GM19238 (cell line): ENCODE results near the gene HADHA.
"Not testable (repeated sequence)": the region's sequence is repeated elsewhere in the genome, so short reads cannot be mapped to it uniquely, and the experiment has no call there.

Experiments
- DNase-seq: peaks from one replicate; pipeline ENCODE4 v3.0.0; 2011; ENCODE audit warnings: low spot score; ENCODE audit not compliant: insufficient read length

Gene HADHA

DNA sequence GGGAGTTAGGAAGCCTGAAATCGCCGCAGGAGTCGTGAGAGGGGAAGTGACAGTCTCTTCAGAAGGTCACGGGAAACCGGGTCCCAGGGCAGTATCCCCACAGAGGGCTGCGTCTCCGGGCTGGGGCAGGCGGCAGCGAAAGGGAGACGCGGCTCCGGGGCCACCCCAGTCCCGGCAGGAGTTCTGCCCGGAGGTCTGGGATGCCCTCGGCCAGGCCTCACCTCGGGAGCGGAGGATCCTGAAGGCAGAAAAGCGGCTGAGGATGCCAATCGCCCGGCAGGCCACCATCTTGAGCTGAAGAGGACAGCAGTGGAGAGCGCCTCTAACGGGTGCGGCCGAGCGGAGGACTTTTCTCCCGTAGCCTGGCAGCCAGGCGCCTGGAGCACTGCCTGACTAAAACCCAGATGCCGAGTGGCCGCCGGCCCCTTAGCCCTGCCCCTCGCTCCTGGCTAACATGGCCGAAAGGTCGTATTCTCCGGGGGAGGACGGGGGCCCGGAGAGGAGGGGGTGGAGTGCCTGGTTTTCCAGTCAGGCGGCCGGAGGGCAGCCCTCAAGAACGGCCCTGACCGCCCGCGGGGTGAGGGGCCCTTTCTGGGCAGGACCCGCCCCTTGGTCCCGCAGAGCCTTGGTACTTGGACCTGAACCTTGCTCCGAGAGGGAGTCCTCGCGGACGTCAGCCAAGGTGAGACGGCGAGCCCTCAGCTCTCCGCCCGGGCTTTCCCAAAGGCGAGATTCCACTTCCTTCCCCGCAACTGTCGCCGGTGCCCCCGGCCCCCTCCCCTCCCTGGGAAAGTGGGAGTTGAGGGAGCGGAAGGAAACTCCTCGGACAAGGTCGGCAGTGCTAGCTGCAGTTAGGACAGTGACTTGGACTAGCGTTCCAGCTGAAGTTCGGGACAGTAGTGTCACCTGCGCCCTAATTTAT is at the start of gene HADHA, which contains the start of gene HADHB:
HADHA (minus strand) TSS at position 324 of the 922 bp plus-strand sequence; CDS start at position 288, 36 bp downstream.
HADHB (plus strand) TSS at position 631 of the 922 bp plus-strand sequence. CDS start 9,316 bp downstream, outside the sequence.
- peak; percentile 56 for DNase-seq

DNA sequence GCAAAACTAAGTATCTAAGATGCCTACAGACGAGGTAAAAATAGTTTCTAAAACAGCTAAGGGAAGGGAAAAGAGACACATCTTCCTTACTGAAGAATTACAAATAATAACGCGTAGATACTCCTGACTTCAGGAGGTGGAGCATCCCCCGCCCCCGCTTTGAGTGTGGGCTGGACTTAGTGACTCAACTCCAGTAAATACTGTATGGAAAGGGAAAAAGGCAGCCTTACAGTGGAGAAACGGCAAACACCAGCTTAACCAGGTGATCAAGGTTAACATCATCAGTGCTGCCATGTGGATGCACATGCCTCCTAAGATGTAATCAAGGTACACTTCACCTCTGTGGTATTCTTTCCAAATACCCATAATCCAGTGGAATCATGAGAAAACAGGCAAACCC is 48.2 kb upstream of the HADHA start:
- DNase-seq, result no peak

DNA sequence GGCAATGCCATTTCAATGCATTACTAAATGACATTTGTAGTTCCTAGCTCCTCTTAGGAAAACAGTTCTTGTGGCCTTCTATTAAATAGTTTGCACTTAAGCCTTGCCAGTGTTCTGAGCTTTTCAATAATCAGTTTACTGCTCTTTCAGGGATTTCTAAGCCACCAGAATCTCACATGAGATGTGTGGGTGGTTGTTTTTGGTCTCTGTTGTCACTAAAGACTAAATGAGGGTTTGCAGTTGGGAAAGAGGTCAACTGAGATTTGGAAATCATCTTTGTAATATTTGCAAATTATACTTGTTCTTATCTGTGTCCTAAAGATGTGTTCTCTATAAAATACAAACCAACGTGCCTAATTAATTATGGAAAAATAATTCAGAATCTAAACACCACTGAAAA is 45.6 kb upstream of the HADHA start:
- DNase-seq, result no peak

DNA sequence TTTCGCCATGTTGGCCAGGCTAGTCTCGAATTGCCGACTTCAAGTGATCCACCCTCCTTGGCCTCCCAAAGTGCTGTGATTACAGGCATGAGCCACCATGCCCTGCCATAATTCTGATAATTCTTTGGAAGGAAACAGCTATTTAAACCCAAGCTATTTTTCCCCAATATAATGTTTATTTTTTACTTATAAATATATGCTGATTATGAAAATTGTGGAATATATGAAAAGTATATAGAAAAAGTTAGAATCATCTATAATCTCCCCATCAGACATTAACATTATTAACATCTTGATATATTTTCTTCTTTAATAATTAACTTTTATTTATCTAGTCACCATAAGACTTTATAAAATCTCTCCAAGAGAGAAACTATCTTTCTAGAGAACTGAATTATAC is 41.5 kb upstream of the HADHA start:
- no peak for DNase-seq

DNA sequence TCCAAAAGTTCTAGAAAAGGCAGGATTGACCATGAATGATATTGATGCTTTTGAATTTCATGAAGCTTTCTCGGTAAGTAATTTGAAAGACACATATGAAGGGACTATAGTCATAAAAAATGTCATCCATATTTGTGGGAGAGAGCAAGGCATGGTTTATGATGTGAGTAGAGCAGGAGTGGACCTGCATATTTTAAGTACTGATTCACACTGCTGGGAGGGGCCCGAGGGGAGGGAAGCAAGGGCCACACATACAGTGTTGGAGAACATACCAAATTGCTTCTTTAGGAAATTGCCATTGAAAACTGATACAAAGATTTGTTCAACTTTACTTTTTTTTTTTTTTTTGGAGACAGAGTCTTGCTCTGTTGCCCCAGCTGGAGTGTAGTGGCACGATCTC is 39.7 kb upstream of the HADHA start:
- no peak for DNase-seq

DNA sequence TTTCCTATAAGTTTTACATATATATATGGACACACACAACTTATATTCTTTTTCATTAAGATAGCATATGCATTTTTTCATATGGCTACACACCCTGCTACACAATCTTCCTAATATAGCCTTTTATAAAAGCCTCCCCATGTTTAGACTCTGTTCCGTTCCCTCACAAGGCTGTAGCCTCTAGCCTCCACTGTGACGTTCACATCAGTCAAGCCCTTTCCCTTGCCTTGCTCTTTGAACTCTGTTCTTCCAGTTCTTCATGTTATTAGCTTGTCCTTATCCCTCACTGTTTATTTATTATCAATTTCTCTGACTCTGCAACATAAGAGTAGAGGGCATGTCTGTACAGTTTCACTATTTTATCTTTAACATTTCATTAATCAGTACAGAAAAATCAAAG is 39.2 kb upstream of the HADHA start:
- no peak for DNase-seq

DNA sequence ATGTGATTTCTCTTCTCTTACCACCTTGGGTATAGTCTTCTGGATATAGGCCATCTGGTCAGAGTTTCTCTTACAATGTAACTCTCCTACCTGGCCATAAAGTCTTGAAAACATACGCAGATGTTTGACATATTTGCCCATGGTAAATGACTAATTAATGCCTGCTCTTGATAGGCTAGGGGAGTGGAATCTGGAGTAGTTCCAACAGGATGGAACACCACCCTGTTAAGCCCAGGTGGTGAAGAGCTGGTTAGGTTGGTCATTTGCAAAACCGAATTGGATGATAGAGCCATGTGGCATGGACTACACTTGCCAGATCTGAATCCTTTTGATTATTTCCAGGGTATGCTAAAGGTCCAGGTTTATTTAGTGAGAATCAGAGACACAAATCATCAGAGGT is 36.8 kb upstream of the HADHA start:
- no peak for DNase-seq

DNA sequence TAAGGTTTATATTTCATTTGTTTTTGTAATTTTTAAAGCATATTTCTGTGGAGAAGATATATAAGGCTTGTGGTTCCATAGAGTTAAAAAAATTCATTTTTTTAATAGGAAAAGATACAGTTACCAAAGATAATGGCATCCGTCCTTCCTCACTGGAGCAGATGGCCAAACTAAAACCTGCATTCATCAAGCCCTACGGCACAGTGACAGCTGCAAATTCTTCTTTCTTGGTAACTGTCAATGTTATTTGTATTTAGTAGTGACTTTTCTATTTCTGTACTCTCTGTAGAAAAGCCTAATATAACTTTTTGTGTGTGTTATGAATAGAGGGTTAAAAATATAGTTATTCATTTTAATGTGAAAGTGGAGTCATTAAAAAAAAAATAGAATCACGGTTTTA is 35.5 kb upstream of the HADHA start:
- no peak for DNase-seq

DNA sequence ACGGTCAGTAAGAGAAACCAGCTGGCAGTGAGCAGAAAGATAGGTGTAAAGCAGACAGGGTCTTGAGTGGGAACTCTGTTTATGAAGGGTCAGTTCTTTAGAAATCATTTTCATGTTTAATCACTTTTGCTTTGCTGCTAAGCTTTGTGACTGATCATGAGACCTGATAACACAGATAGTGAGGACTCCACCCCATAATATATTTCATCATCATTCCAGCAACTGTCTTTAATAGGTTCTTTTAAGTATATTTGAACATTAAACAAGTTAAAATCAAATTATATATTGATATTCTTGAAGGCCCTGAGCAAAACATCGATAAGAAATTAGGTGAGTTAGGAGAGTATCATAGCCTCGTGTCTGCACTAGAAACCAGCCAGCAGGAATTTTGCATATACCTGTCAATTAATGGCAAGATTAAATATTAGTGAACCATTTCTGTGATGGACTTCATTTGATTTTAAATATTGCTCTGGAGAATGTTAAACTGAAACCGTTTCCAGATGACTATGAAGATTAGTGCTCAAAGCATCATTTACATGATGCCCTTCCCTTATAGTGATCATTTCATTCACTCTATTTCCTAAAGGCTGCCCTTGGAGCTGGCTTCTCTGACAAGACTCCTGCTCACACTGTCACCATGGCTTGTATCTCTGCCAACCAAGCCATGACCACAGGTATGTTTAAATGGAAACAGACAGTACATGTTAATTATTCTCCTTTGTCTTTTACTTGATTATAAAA is 32.2 kb upstream of the HADHA start:
- DNase-seq, result no peak

DNA sequence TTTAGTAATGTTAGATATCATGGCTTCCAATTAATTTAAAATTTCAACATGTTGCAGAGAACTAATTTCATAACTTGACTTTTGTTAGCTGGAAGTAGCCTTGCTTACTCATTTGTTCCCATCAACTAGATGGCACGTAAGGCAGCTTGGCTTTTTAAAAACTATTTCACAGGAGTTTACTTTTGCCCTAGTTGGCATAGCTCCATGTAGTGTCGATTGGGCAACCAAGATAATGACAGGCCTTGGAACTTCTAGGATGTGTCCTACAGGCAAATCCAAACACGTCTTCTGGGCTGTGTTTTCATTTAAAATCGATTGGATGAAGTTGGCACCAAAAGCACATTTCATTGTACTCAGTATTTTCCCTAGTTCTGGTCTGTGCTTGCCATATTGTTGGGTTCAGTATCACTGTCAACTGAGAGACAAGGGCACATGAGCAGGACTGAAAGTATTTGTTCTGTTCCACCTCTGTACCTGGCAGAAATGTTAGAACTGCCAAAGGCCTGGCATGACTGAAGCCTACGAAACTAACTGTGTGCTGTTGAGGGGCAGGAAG is 29.7 kb upstream of the HADHA start:
- DNase-seq, result no peak

DNA sequence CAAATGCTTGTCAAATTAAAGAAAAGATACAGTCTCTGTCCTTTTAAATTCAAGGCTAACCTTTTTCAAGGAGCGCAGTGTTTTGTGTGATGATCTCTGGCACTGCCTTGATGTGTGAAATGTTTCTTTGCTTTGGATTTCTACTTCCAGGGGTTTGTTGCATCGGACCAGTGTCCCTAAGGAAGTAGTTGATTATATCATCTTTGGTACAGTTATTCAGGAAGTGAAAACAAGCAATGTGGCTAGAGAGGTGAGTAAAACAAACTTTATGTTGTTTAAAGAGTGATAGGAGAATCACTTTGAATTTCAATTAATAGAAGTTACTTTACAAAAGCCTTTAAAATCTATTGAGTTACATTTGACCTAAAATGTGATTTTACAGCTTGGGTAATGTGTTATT is 29.1 kb upstream of the HADHA start:
- no peak for DNase-seq

DNA sequence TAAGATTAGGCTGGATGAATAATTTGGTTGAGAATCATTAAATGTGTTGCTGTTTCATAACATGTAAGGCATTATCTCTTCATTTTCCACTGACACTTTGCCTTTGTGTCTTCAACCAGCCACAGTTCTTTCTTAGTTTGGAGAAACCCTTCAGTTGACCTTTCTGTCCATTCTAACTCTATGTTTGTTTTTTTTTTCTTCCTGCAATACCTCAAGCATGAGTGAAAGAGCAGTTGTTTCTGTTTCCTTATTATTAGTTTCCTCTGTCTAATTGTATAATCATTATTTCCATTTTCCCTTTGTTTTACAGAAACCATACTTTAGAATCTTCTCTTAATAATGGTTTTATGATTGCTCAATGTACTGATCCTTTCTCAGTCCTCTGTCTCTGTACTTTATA is 25.9 kb upstream of the HADHA start:
- no peak for DNase-seq

DNA sequence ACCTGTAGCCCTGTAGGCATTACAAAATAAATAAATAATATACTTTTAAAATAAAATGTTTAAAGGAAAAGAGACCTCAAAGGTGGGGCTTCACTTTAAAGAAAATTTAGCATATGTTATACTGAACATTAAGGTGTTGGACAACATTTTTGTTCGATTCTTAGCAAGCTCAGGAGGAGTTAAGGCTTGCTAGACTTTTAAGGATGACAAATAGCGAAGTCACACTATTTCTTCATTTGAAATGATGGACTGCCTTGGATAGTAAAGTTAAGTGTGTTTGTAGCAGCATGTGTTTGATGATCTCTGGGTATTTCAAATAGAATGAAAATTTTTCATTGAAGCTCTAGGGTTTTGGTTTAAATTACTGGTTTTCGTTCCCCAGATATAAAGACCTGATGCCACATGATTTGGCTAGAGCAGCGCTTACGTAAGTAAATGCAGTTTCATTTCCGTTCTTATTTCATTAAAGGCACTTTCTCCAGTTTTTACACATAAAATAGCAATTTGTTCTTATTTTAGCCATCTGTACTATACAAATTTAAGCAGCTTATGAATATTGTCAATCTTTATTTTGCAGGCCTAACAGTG is 25.2 kb upstream of the HADHA start:
- no peak for DNase-seq

DNA sequence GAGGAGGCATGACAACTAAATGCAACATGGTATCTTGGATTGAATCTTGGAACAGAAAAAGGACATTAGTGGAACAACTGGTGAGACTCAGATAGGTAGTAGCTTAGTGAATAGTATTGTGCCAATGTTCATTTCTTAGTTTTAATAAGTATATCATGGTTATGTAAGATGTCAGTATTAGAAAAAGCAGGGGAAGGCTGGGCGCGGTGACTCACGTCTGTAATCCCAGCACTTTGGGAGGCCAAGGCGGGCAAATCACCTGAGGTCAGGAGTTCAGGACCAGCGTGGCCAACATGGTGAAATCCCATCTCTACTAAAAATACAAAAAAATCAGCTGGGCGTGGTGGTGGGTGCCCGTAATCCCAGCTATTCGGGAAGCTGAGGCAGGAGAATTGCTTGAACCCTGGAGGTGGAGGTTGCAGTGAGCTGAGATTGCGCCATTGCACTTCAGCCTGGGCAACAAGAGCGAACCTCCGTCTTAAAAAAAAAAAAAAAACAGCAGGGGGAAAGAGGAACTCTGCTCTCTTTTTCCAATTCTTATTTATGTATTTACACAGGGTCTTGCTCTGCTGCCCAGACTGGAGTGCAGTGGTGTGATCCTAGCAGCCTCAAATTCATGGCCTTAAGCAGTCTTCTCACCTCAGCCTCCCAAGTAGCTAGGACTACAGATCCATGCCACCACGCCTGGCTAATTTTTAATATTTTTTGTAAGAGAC is 24.4 kb upstream of the HADHA start:
- DNase-seq, result not testable (repeated sequence)

DNA sequence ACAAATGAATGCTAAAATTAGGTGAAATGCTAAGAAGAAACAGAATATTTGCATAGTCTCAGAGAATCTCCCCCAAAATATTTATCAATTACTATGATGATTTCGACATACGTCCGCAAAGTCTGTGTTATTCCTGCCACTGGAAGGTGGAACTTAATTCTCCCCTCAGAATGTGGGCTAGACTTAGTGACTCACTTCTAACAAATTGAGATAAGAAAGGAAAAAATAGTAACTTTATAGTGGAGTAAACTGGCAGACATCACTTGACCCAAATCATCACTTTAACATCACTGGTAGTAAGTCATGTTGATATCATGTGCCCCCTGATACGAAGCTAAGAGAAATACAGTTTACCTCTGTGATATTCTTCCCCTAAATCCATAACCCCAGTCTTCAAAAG is 23.8 kb upstream of the HADHA start:
- no peak for DNase-seq

DNA sequence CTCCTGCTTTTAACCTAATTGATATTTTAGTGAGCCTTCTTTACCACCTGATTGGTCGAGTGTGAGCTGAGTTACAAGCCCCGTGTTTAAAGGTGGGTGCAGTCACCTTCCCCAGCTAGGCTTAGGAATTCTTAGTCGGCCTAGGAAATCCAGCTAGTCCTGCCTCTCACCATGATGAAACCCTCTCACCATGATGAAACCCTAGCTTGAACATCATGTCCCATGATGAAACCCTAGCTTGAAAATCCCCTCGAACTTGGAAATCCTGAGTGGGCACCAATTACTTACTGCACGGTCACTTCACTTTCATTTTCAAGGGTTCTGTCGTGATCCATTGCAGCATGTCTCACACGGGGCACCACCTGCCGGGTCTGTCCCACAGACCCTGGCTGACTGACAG is 14.4 kb upstream of the HADHA start:
- DNase-seq, result not testable (repeated sequence)

DNA sequence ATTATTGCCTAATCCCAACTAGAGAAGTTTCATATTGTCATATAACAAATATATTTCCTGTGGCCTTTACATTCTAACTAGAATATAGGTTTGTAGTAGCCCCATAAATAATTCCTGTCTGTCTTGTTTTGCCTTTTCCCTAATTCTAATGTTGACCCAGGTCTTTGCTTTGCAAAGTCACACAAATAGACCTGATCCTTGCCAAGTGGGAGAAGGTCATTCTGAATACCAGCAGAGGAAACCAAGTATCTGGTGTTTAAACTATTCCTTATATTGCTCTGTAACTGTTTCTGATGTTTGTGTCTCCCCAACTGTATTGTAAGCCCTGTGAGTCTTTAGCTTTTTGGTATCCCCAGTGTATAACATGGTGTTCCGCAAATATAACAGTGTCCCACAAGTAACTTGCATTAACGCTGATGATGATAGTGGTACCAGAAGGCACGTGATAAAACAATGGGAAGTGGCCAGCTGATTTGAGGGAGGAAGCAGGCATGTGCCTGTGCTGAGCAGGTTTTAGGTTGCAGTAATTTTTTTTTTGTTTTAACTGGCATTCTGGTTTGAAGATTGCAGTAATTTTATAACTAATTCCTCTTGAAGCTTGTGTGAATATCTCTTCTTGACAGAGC is 11.4 kb upstream of the HADHA start:
- DNase-seq, result no peak

DNA sequence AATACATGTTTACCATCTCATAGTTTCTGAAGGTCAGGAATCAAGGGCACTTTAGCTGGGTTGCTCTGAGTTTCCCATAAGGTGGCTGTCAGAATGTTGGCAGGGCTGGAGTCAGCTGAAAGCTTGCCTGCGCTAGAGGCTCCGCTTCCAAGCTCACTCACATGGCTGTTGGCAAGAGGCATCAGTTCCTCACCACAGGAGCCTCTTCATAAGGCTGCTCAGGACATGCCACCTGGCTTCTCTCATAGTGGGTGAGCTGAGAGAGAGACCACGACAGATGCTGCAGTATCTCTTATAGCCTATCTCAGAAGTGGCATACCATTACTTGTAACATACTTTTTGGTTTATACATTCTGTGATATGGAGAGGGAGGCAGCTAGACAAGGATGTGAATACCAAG is 7.5 kb upstream of the HADHA start:
- no peak for DNase-seq

DNA sequence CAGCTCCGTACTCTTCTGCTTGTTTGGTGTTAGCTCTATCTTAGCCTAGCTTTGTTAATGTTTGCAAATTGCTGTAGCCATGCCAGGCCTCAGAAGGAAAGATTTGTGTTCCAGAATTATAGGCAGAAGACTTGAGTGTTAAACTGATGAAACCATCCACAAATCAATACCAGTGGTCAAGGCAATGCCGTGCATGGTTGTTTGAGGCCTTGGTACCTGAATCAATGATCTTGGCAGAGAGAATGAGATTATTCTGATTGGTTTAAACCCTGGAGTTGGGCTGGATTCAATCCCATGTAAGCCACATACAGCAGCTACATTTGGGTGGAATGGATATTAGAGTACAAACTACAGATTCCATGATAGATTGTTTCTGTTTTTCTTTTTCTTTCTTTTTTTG is 5.2 kb upstream of the HADHA start:
- DNase-seq, result no peak

DNA sequence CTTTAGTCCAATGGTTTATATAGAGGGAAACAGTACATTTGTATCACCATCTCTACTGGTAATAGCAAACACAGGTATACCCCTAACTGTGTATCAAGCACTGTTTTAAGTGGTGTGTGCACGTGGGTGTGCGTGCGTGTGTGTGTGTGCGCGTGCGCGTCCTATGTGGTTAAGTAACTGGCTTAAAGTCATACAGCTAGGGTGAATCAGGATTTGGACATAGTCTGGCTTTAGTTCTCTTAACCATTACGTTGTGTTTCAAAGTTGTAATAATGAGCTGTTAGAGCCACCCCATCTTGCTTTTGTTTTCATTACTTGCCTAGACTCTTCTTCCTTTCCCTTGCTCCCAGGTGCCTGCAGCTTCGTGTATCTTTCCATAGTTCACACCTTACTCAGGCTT is 2.4 kb upstream of the HADHA start:
- no peak for DNase-seq

DNA sequence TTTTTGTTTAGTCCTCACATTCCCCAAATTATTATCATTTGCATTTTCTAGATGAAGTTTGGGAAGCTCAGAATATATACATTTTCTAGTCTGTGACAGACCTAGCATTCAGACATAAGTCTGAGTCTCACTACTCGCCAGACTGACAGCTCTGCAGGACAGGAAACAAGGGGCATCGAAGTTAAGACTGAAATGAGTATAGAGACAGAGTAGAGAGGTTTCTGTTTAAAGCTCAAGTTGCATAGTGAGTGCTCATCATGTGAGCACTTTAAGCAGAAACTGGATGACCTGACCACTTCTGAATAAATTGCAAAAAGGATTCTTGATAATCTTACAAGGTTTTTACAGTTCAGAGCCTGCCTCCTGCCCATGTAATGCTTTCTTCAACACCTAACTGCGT is 1.4 kb upstream of the HADHA start:
- DNase-seq, result no peak
